GM21515 (cell line): ENCODE measurements around the gene LRR1.
A peak's percentile ranks its signal among the peaks of the same experiment; 100 is the strongest.
"Not testable (repeated sequence)": the region's sequence is repeated elsewhere in the genome, so short reads cannot be mapped to it uniquely, and the experiment has no call there.

Experiments used
- ATAC-seq: cut with Tn5 transposase; IDR thresholded peaks from one replicate; pipeline ENCODE4 v1.9.1; 2021; ENCODE audit not compliant: unreplicated experiment

Gene LRR1

DNA sequence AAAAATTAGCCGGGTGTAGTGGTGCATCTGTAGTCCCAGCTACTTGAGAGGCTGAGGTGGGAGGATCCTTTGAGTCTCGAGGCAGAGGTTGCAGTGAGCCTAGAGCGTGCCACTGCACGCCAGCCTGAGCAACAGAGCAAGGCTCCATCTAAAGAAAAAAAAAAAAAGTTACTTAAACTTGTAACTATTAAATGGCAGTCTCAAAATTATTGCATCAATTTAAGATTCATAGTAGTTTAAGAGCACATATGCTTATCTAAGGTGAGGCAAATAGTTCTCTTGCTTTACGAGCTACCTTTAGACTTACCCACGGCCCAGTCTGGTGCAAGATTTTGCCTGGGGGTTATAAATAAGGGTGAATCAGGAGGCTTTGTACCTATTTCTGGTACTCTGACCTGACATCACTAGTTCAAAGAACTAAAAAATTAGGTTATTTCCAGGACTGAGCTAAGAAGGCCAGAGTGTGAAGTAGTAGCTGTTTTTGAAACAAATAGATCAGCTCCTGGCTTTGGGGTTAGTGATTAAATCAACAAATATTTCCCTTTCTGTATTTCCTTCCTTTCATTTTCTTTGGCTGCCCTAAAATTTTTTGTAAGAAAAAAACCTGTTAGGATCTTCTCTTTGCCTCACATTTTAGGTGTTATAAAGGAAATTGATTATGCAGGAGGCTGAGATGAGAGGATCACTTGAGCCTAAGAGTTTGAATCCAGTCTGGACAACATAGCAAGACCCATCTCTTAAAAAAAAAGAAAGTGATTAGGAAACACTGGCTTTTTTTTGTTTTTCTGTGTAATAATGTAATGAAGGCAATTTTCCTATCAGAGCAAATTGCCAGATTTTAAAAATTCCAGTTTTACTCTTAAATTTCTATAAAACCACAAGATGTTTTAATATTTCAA is 25.4 kb downstream of the LRR1 start:
- no peak for ATAC-seq

- ATAC-seq, result peak; percentile 77
These were observed 35.2 kb downstream of the LRR1 start for GRCh38 chr14:49633640-49634546.

- peak; percentile 27 for ATAC-seq
These were observed 36.0 kb downstream of the LRR1 start, which contains the start of gene DNAAF2 for GRCh38 chr14:49634547-49635334. TSS of gene DNAAF2 (minus strand) at chr14:49635244. CDS start at chr14:49635149, 95 bp downstream.

- no peak for ATAC-seq
These were observed 38.1 kb downstream of the LRR1 start for GRCh38 chr14:49636866-49637265.

DNA sequence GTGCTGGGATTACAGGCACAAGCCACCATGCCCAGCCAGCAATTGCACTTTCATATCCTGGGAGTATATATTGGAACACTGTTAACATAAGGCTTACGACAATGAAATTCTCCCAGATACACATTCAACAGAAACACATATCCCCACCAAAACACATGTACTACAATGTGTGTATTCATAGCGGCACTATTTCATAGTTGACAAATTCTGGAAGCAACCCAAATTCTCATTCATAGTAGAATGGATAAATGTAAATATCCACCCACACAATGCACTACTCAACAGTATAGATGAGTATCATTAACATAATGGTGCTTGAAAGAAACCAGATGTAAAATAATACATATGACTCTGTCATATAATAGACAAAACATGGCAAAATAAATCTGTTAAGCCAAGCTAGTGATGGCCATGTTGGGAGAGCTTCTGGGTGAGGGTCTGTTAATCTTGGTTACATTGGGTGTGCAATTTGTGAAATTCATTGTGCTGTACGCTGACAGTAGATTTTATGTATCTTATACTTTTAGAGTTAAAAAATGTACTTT is 38.9 kb downstream of the LRR1 start:
- ATAC-seq, result no peak

GRCh38 chr14:49640540-49641417 is 42.0 kb downstream of the LRR1 start:
- no peak for ATAC-seq

GRCh38 chr14:49641697-49642129 is 43.0 kb downstream of the LRR1 start:
- ATAC-seq, result no peak

DNA sequence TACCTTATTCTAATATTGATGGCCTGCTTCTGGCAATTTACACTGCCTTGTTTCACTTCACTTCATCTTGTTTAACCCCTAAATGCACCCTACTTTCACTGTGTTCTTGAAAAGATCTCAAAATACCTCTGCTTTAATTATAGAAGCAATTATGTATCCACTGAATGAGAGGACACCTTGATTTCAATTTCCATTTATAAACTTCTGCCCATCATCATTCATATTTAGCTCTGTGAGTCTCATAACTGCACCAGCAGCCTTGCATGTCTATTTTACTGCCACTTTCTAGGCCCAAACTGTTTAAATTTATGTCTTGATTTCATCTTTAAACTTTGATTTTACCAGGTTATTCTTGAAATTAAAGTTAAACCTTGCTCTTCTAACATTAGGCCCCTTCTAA is 43.4 kb downstream of the LRR1 start:
- ATAC-seq, result no peak

DNA sequence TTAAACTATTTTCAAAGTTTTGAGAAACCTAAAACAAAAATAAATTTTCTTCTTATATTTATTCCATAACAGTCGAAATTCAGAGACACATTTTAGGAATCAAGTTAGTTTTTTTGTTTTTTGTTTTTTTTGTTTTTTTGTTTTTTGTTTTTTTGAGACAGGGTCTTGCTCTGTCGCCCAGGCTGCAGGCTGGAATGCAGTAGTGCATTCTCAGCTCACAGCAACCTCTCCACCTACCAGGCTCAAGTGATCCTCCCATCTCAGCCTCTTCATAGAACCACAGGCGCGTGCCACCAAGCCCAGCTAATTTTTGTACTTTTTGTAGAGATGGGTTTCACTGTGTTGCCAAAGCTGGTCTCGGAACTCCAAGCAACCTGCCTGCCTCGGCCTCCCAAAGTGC is 54.8 kb downstream of the LRR1 start:
- ATAC-seq, result no peak

- ATAC-seq, result no peak
These were observed 55.8 kb downstream of the LRR1 start for GRCh38 chr14:49654511-49654910.

- not testable (repeated sequence) for ATAC-seq
These were observed 58.8 kb downstream of the LRR1 start for GRCh38 chr14:49657500-49657899.

DNA sequence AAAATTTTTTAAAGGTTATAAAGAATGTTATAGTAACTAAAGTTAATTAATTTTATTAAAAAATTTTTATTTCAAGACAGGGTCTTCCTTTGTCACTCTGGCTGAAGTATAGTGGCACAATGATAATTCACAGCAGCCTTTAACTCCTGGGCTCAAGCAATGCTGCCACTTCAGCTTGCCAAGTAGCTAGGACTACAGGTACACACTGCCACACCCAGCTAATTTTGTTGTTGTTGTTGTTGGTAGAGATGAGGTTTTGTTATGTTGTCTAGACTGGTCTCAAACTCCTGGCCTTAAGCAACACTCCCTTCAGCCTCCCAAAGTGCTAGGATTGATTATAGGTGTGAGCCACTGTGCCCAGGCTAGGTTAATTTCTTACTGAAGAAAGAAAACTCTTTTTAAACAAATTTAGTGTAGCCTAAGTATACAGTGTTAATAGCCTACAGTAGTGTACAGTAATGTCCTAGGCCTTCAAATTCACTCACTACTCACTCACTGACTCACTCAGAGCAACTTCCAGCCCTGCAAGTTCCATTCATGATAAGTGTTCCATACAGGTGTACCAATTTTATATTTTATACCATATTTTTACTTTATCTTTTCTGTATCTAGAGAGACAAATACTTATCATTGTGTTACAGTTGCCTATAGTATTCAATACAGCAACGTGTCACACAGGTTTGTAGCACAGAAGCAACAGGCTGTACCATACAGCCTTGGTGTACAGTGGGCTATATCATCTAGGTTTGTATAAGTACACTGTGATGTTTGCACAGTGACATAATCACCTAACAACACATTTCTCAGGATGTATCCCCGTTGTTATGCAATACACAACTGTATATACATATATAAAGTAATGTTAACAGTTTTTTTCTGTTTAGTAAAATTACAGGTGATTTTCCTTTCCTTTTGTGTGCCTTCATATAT is 61.1 kb downstream of the LRR1 start:
- no peak for ATAC-seq
